HG03439 (cell line): ENCODE results near the gene ACAD9.
"Not testable (repeated sequence)": the region's sequence is repeated elsewhere in the genome, so short reads cannot be mapped to it uniquely, and the experiment has no call there.

Experiments
- ATAC-seq: cut with Tn5 transposase; IDR thresholded peaks from one replicate; pipeline ENCODE4 v1.9.1; 2021; ENCODE audit warnings: mild to moderate bottlenecking, moderate library complexity; ENCODE audit not compliant: unreplicated experiment

The ACAD9 gene

DNA sequence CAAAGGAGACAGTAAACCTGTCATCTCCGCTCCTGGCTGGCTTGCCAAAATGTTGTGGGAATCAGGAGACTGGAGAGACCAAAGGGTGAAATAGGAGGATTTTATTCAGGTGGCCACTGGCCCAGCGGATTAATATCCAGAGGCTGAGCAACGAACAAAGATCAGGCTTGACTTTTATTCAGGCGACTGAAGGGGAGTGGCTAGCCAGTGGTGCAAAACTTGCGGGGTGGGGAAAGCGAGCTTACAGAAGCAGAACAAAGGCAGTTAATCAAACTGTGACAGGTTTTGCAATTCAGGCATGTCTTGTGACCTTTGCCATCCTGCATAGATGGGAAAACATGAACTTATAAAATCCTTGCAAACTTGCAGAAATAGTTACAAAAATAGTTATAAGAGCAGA is 19.8 kb upstream of the ACAD9 start:
- no peak for ATAC-seq

GRCh38 chr3:128861491-128861890 is 17.9 kb upstream of the ACAD9 start:
- no peak for ATAC-seq

DNA sequence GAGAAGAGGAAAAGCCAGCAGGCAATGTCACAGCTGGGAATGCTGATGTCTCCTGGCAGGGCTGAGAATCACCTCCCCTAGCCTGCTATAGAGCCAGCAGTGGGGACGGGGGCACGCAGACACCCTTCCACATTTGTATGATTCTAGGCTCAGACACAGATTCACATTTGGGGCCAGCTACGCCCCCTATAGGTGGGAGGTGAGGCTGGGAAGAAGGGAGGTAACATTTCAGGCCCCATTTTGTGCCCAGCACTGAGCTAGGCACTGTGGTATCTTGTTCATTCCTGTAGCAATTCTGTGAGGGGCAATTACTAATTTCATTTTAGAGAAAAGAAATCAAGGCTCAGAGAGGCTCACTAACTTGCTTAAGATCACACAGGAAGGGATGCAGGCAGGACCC is 15.9 kb upstream of the ACAD9 start:
- no peak for ATAC-seq

DNA sequence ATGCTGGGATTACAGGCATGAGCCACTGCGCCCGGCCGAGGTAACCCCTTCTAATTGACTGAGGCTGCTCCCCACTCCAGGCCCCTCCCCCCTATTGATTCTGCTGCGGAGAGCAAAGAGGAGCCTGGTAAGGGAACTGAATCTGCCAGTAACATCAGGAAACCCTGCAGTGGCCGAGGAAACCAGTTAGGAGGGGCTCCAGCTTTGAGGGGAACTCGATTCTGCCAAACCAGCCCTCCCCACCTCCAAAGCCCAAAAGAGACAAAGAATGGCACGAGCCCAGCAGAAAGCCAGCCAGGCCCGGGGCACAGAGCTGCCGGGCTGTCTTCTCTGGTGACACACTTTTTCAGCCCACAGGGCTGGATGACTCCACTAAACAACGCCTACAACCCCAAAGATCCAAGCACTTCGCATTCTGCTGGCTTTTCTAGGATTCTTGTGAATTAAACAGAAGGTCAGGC is 15.0 kb upstream of the ACAD9 start:
- no peak for ATAC-seq

GRCh38 chr3:128864849-128865804 is 14.3 kb upstream of the ACAD9 start:
- not testable (repeated sequence) for ATAC-seq

- no peak for ATAC-seq
These were observed 12.0 kb upstream of the ACAD9 start for GRCh38 chr3:128867200-128868125.

- ATAC-seq: no peak
These were observed 9.1 kb upstream of the ACAD9 start for GRCh38 chr3:128870347-128870746.

DNA sequence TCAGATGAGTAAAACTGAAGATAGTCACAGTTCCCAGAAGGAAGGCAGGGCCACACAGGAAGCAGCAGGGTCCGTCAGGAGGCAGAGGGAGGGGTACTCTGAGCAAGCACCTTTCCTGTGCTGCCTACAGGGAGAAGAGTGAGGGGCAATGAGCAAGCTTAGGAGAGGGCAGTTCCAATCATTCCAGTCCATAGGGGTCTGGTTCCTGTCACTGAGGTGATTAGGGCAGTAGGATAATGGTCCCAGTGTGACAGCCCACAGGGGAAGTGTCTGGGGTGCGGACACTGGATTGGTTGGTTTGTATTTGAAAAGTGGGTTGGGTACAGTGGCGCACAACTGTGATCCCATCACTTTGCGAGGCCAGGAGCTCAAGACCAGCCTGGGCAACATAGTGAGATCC is 7.1 kb upstream of the ACAD9 start:
- ATAC-seq: no peak

DNA sequence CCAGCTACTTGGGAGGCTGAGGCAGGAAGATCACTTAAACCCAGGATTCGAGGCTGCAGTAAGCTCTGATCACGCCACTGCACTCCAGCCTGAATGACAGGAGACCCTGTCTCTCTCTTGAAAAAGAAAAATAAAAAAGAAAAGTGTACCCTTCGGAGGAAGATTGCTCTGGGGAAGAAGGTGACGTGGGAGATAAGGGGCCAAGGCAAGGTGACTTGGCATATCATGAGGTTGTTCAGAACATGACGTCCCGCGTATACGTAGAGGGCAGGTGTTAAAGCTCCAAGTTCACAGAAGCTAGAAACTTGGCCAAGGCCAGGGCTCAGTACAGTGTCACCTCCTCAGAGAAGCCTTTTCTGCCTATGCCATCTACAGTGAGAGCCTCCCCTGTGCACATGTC is 6.7 kb upstream of the ACAD9 start:
- no peak for ATAC-seq

- no peak for ATAC-seq
These were observed 6.0 kb upstream of the ACAD9 start for GRCh38 chr3:128873244-128874022.

DNA sequence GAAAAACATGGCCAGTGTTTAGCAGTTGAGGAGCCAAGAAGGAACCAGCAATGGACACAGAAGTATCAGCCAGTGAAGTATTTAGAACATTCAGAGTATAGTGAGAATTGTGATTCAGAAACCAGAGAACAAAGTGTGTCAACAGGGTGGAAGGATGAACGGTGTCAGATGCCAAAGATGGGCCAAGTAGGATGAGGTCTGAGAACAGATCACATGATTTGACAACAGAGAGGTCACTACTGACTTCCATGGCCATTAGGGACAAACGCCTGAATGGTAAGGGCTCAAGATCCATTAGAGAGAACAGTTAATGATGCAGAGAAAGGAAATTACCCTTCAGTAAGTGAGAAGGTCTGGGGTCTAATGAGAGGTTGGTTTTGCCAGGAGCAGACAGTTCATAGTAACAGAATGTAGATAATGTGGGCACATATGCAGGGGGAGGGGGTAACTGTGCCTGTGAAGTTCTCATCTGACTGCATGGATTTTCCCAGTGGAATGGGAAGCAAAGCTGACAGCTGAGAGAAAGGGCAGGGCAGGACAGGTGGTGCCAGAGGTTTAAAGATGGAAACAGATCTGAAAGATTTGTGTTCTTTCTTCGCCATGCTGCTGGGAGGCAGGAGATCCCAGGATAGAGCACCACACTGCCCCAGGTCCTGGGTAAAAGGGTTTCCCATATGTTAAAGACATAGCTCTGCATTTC is 4.8 kb upstream of the ACAD9 start:
- ATAC-seq: no peak

DNA sequence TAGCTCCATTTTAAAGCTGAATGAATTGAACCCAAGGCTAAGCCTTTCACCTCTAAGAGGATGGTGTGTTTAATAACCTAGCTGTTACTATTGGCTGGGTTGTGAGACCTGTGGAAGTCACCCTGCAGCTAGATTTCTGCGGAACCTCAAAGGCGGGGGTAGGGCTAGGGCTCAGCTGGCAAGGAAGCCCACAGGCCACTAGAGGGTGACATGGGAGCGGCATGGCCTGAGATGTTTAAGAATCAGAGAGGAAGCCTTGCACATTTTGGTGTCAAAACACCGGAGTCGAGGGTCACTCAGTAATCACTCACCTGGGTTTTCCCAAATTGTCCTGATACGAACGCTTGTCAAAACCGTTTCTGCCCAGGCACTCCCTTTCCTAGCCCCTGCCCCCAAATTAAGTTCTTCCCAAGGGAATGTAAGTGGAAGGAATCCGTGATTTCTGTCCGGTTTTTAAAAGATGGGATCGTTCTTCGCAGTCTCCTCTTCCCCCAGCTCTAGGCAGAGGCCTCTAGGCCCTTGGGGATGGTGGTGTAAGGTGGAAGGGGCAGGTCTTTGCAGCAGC is 3.8 kb upstream of the ACAD9 start:
- no peak for ATAC-seq

DNA sequence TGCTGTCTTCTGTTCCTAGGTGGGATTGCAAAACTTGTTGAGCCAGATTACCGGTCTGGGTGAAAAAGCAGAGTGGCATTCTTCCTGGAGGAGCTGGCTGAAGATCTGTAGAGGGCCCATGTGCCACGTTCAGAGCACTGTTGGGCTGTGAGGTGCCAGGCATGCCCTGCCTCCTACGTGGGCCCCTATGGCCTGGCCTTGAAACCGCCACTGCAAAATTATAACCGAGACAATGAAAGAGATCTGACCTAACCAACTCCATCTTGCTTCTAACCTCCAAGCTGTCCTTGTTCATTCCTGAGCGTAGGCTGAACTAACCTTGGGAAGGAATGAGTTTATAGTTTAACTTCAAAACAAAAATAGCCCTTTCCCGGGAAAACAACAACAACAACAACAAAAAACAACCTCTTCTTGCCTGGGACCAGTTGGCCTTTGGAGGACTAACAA is 1.4 kb upstream of the ACAD9 start:
- ATAC-seq: no peak

DNA sequence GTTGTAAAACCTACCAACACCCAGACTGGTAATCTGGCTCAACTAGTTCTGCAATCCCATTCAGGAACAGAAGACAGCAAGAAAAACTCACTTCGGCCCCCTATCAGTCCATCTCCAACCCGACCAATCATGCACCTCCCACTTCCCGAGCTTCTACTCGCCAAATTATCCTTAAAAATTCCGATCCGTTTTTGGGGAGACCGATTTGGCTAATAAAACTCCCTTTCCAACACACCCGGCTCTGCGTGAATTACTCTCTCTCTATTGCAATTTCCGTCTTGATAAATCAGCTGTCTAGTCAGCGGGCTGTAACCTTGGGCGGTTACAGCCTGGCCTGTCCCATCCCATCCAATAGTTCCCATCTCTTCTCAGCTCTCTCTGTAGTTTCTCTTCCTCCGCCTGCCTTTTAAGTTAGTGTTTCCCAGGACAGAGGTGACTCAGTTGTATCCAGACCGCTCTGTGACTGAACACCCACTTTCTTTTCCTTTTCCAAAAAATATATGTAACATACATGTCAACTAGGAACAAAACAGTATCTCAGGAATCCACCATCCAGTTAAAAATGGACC is 780 bp upstream of the ACAD9 start:
- ATAC-seq: peak; percentile 19

GRCh38 chr3:128879991-128880390 is 571 bp downstream of the ACAD9 start:
- ATAC-seq: no peak

- ATAC-seq: not testable (repeated sequence)
These were observed 1.0 kb downstream of the ACAD9 start for GRCh38 chr3:128880455-128880854.

GRCh38 chr3:128881576-128881975 is 2.2 kb downstream of the ACAD9 start:
- ATAC-seq: no peak

DNA sequence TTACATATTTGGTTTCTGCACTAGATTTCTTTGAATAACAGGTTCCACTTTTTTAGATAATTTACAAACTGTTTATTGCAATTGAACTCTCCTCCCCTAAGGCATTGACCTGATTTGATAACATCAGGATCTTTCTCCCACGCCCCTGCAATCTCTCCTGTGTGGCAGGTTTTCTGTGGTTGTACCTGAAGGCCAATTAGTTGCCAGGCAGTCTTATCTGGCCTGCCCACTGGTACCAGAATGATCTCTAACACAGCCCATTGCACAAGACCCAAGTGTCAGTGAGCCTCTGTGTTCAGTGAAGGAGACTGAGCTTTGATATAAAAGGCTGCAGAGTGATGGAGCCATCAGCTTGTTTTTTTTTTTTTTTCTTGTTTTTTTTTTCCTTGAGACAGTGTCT is 3.3 kb downstream of the ACAD9 start:
- no peak for ATAC-seq

- ATAC-seq: no peak
These were observed 5.6 kb downstream of the ACAD9 start for GRCh38 chr3:128884992-128885391.
